C4-2B (cell line): ENCODE measurements around the gene ZBTB16.

Experiments used
- ZFX ChIP-seq: fragments of 450-650 bp; IDR thresholded peaks from 2 replicates; pipeline ENCODE4 v1.6.1; 2017
- TF ChIP-seq, protein P1 (sequence below): fragments of 450-650 bp; conservative IDR thresholded peaks from 2 replicates; pipeline ENCODE4 v1.5.1; 2017; ENCODE audit warnings: mild to moderate bottlenecking

DNA sequence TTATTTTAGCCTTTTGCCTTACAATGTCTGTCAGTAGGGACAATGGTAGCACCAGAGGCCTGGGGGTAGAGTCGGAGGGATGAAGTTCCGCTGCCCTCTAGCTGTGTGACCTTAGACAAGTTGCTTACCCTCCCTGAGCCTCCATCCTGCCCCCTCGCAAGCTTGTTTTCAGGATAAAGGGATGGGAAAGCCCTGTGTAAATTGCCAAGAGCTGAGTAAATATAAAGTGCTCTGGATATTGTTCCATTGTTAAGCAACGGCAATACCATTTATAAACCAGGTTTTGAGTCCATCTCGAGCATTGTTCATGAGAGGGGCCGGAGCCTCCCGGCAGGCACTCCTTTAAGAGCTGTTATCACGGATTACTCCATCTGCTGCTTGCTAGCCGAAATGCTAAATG lies 72.9 kb downstream of the ZBTB16 start:
- TF ChIP-seq, protein P1, sequence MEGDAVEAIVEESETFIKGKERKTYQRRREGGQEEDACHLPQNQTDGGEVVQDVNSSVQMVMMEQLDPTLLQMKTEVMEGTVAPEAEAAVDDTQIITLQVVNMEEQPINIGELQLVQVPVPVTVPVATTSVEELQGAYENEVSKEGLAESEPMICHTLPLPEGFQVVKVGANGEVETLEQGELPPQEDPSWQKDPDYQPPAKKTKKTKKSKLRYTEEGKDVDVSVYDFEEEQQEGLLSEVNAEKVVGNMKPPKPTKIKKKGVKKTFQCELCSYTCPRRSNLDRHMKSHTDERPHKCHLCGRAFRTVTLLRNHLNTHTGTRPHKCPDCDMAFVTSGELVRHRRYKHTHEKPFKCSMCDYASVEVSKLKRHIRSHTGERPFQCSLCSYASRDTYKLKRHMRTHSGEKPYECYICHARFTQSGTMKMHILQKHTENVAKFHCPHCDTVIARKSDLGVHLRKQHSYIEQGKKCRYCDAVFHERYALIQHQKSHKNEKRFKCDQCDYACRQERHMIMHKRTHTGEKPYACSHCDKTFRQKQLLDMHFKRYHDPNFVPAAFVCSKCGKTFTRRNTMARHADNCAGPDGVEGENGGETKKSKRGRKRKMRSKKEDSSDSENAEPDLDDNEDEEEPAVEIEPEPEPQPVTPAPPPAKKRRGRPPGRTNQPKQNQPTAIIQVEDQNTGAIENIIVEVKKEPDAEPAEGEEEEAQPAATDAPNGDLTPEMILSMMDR, result peak; percentile 24
- TF ChIP-seq ZFX, result no peak
